LHCN-M2 (cell line): Measurements from ENCODE around the gene NTRK2. TPM values are rescaled to one million over a fixed set of nuclear protein-coding genes. Genes with fewer than 3 reads are reported as not detected.

Source experiments
- DNase-seq: peaks from one replicate; pipeline ENCODE4 v3.0.0-alpha.2; 2012; ENCODE audit warnings: low read depth
- total RNA-seq: library from RNA; depleted of rRNA; stranded (reverse); fragments of >200 nt; gene quantifications from 2 replicates; pipeline ENCODE4 v1.2.3, GENCODE V29; 2014

Gene NTRK2
- total RNA-seq, 1 experiment from 2014 or later = not detected

GRCh38 chr9:84779883-84780282 lies 110.4 kb downstream of the NTRK2 start:
- DNase-seq = no peak

GRCh38 chr9:84780385-84780784 lies 110.9 kb downstream of the NTRK2 start:
- DNase-seq = no peak

- no peak for DNase-seq
Measured at GRCh38 chr9:84781458-84781857, 111.9 kb downstream of the NTRK2 start.

GRCh38 chr9:84781931-84782866 lies 112.7 kb downstream of the NTRK2 start:
- DNase-seq = no peak

- DNase-seq = no peak
Measured at GRCh38 chr9:84785792-84786547, 116.4 kb downstream of the NTRK2 start.

- DNase-seq = no peak
Measured at GRCh38 chr9:84788803-84789462, 119.4 kb downstream of the NTRK2 start.

- no peak for DNase-seq
Measured at GRCh38 chr9:84789463-84789830, 119.9 kb downstream of the NTRK2 start.

GRCh38 chr9:84791643-84792042 lies 122.1 kb downstream of the NTRK2 start:
- DNase-seq = no peak

GRCh38 chr9:84793251-84793650 lies 123.7 kb downstream of the NTRK2 start:
- no peak for DNase-seq

GRCh38 chr9:84794981-84795637 lies 125.6 kb downstream of the NTRK2 start:
- DNase-seq = no peak

GRCh38 chr9:84796404-84796803 lies 126.9 kb downstream of the NTRK2 start:
- DNase-seq = no peak

GRCh38 chr9:84799251-84799650 lies 129.7 kb downstream of the NTRK2 start:
- no peak for DNase-seq

GRCh38 chr9:84804951-84805694 lies 135.6 kb downstream of the NTRK2 start:
- no peak for DNase-seq

GRCh38 chr9:84807431-84807830 lies 137.9 kb downstream of the NTRK2 start:
- DNase-seq = no peak

GRCh38 chr9:84807870-84808390 lies 138.4 kb downstream of the NTRK2 start:
- DNase-seq = no peak

GRCh38 chr9:84808416-84808815 lies 138.9 kb downstream of the NTRK2 start:
- DNase-seq = no peak

GRCh38 chr9:84811072-84811750 lies 141.7 kb downstream of the NTRK2 start:
- DNase-seq = no peak

- DNase-seq = no peak
Measured at GRCh38 chr9:84811751-84812074, 142.2 kb downstream of the NTRK2 start.

GRCh38 chr9:84812355-84812754 lies 142.8 kb downstream of the NTRK2 start:
- DNase-seq = no peak

GRCh38 chr9:84812847-84813246 lies 143.3 kb downstream of the NTRK2 start:
- DNase-seq = no peak
